OCI-LY7 (cell line): ENCODE results near the gene PARL. TPM values are rescaled to one million over a fixed set of nuclear protein-coding genes. Genes with fewer than 3 reads are reported as not detected.
"Not testable (repeated sequence)": the region's sequence is repeated elsewhere in the genome, so short reads cannot be mapped to it uniquely, and the experiment has no call there.

ENCODE experiments used
- BruUV-seq: library from RNA; stranded (reverse); fragments of 400-500 nt; replicated peaks from 2 replicates; lab custom pipeline; 2021; lab: Mats Ljungman, UMichigan
- CTCF ChIA-PET: fragments of 300-600 bp; sonication (Branson Sonifier 250); formaldehyde crosslinking; loops from one replicate; lab custom pipeline; 2022; ENCODE audit warnings: antibody characterized with exemption; ENCODE audit not compliant: unreplicated experiment; lab: Charles Lee
- POLR2A ChIA-PET: fragments of 300-600 bp; sonication (Branson Sonifier 250); formaldehyde crosslinking; loops from one replicate; lab custom pipeline; 2022; ENCODE audit warnings: antibody characterized with exemption; lab: Charles Lee
- DNase-seq: peaks from one replicate; pipeline ENCODE4 v3.0.0-alpha.2; 2015; ENCODE audit warnings: low spot score
- H2AFZ ChIP-seq: fragments of 200-600 bp; sonication (generic), shearing (Covaris generic); 2 replicates; pipeline ENCODE4 v1.6.1; 2014; ENCODE audit warnings: mild to moderate bottlenecking, antibody characterized with exemption, low read length, moderate library complexity
- H3K27ac ChIP-seq: fragments of 200-600 bp; sonication (generic); 2 replicates; pipeline ENCODE4 v1.5.1; 2014; ENCODE audit warnings: mixed run types, low read depth, mild to moderate bottlenecking, moderate library complexity, low read length, inconsistent platforms; ENCODE audit not compliant: poor library complexity, severe bottlenecking
- H3K36me3 ChIP-seq: fragments of 200-600 bp; sonication (generic); 2 replicates; pipeline ENCODE4 v1.6.1; 2014; ENCODE audit warnings: mild to moderate bottlenecking, antibody characterized with exemption, low read length, moderate library complexity, mixed read lengths; ENCODE audit not compliant: insufficient read depth
- H3K4me1 ChIP-seq: fragments of 200-600 bp; sonication (generic); 2 replicates; pipeline ENCODE4 v1.5.1; 2014; ENCODE audit warnings: mild to moderate bottlenecking, low read length; ENCODE audit not compliant: insufficient read depth, poor library complexity, severe bottlenecking
- H3K4me2 ChIP-seq: fragments of 200-600 bp; sonication (generic); 2 replicates; pipeline ENCODE4 v1.6.1; 2014; ENCODE audit warnings: mild to moderate bottlenecking, low read length
- H3K4me3 ChIP-seq: fragments of 200-600 bp; sonication (generic); 2 replicates; pipeline ENCODE4 v1.5.1; 2014; ENCODE audit warnings: mild to moderate bottlenecking, low read depth, low read length; ENCODE audit not compliant: poor library complexity, severe bottlenecking
- H3K79me2 ChIP-seq: fragments of 200-600 bp; sonication (generic); 2 replicates; pipeline ENCODE4 v1.6.1; 2016; ENCODE audit warnings: low read depth, mild to moderate bottlenecking, low read length, moderate library complexity, mixed read lengths; ENCODE audit not compliant: insufficient read depth
- H3K9me2 ChIP-seq: fragments of 200-600 bp; sonication (generic); 2 replicates; pipeline ENCODE4 v1.6.1; 2016; ENCODE audit warnings: mild to moderate bottlenecking, low read length, mixed read lengths; ENCODE audit not compliant: insufficient read depth
- H3K9me3 ChIP-seq: fragments of 200-600 bp; sonication (generic); 2 replicates; pipeline ENCODE4 v1.6.1; 2014; ENCODE audit warnings: mild to moderate bottlenecking, mixed run types, low read length, mixed read lengths
- H4K20me1 ChIP-seq: fragments of 200-600 bp; sonication (generic); 2 replicates; pipeline ENCODE4 v1.6.1; 2014; ENCODE audit warnings: mild to moderate bottlenecking, antibody characterized with exemption, low read length, moderate library complexity, mixed read lengths; ENCODE audit not compliant: insufficient read depth
- CTCF ChIP-seq: fragments of 200-600 bp; sonication (generic); conservative IDR thresholded peaks from 2 replicates; pipeline ENCODE4 v1.5.1; 2014; ENCODE audit warnings: mild to moderate bottlenecking, antibody characterized with exemption, low read length, moderate library complexity, mixed read lengths
- EZH2phosphoT487 ChIP-seq: fragments of 200-600 bp; sonication (generic); IDR thresholded peaks from 2 replicates; pipeline ENCODE4 v1.6.1; 2018; ENCODE audit warnings: low read depth, borderline replicate concordance, mild to moderate bottlenecking, mixed run types, antibody characterized with exemption, low read length, moderate library complexity, mixed read lengths
- intact Hi-C: fragments of 100-400 bp; cut with micrococcal nuclease; formaldehyde crosslinking; loops from one replicate; pipeline ENCODE4 v1.10.0; 2022; ENCODE audit not compliant: unreplicated experiment
- total RNA-seq, 2 experiments: library from RNA; depleted of rRNA in 1 of 2; stranded (reverse); fragments of >200 nt in 1 of 2; shearing (Covaris generic) in 1 of 2; gene quantifications; 2 replicates each; pipeline ENCODE4 v1.2.3, GENCODE V29; 2014 to 2022

Gene PARL
- total RNA-seq, 2 experiments from 2014 or later, result 43.5 to 69.3 TPM

- no peak for DNase-seq
- intact Hi-C loops, result no loop called here
- H3K79me2 ChIP-seq, result peaks cover 76% of the 10 kb centered on the region
- BruUV-seq, result no TSS peak
- H4K20me1 ChIP-seq, result peaks cover 9% of the 10 kb centered on the region; the same call in 1 of the 2 replicates
- H3K4me2 ChIP-seq, result no peak overlapping the region
- no peaks in the 10 kb centered on the region for H3K9me2 ChIP-seq
- no peak overlapping the region for H2AFZ ChIP-seq
- CTCF ChIA-PET, result interaction anchor here (0.5 kb wide), 1 partner anchor 84 kb away, joined by 3 read pairs; no protein-coding TSS in a partner anchor
- no peak overlapping the region for H3K4me3 ChIP-seq
- peaks cover 50% of the 10 kb centered on the region; the same call in 1 of the 2 replicates for H3K36me3 ChIP-seq
- peaks cover 15% of the 10 kb centered on the region for H3K4me1 ChIP-seq
- POLR2A ChIA-PET, result interaction anchor here (0.7 kb wide), 1 partner anchor 119 kb away, joined by 3 read pairs; no protein-coding TSS in a partner anchor
- H3K27ac ChIP-seq, result no peak overlapping the region
- H3K9me3 ChIP-seq, result no peaks in the 10 kb centered on the region
- no peak for TF ChIP-seq CTCF
- no peak for TF ChIP-seq EZH2phosphoT487
These were observed 5.4 kb downstream of the PARL start for GRCh38 chr3:183879243-183879642.

- H2AFZ ChIP-seq, result no peak overlapping the region
- TF ChIP-seq CTCF (no peak), EZH2phosphoT487 (no peak)
- H4K20me1 ChIP-seq, result peaks cover 11% of the 10 kb centered on the region; the same call in 1 of the 2 replicates
- CTCF ChIA-PET, result no interaction called here
- no peak overlapping the region for H3K4me3 ChIP-seq
- no peak overlapping the region for H3K27ac ChIP-seq
- H3K36me3 ChIP-seq, result peaks cover 50% of the 10 kb centered on the region; the same call in 1 of the 2 replicates
- H3K79me2 ChIP-seq, result peaks cover 76% of the 10 kb centered on the region
- H3K9me2 ChIP-seq, result no peaks in the 10 kb centered on the region
- H3K4me2 ChIP-seq, result no peak overlapping the region
- H3K4me1 ChIP-seq, result peaks cover 8% of the 10 kb centered on the region
- BruUV-seq, result no TSS peak
- POLR2A ChIA-PET, result interaction anchor here (0.7 kb wide), 1 partner anchor 114 kb away, joined by 3 read pairs; no protein-coding TSS in a partner anchor
- DNase-seq, result no peak
- intact Hi-C loops, result no loop called here
- no peaks in the 10 kb centered on the region for H3K9me3 ChIP-seq
These were observed 6.6 kb downstream of the PARL start for GRCh38 chr3:183878071-183878470.

GRCh38 chr3:183877227-183877626, 7.5 kb downstream of the PARL start:
- peaks cover 73% of the 10 kb centered on the region for H3K79me2 ChIP-seq
- H3K9me3 ChIP-seq, intact Hi-C loops, POLR2A ChIA-PET, CTCF ChIA-PET, H3K27ac ChIP-seq, H2AFZ ChIP-seq, DNase-seq, H3K4me2 ChIP-seq, H3K4me3 ChIP-seq, H3K4me1 ChIP-seq, H3K9me2 ChIP-seq, BruUV-seq: not testable (repeated sequence)
- H3K36me3 ChIP-seq, result peaks cover 50% of the 10 kb centered on the region; the same call in 1 of the 2 replicates
- H4K20me1 ChIP-seq, result peaks cover 11% of the 10 kb centered on the region; the same call in 1 of the 2 replicates
